Smooth muscle cell (in vitro differentiated cells): ENCODE measurements around the gene PGA5. TPM values are rescaled to one million over a fixed set of nuclear protein-coding genes. Genes with fewer than 3 reads are reported as not detected.

Experiments
- DNase-seq: peaks from one replicate; lab custom pipeline; 2025; ENCODE audit not compliant: unreplicated experiment; lab: John Stamatoyannopoulos, UW
- H2AFZ ChIP-seq: fragments of 200-600 bp; sonication (generic); 2 replicates; pipeline ENCODE4 v1.6.0; 2016; ENCODE audit warnings: antibody characterized with exemption, low read depth, mild to moderate bottlenecking
- H3F3A ChIP-seq: fragments of 200-600 bp; sonication (generic); 2 replicates; pipeline ENCODE4 v1.6.0; 2017; ENCODE audit warnings: antibody characterized with exemption, low read depth
- H3K27ac ChIP-seq: fragments of 200-600 bp; sonication (generic); 2 replicates; pipeline ENCODE4 v1.5.1; 2016; ENCODE audit warnings: low read depth, mild to moderate bottlenecking
- H3K27me3 ChIP-seq: fragments of 200-600 bp; sonication (generic); 2 replicates; pipeline ENCODE4 v1.6.1; 2016; ENCODE audit warnings: low read depth, mild to moderate bottlenecking
- H3K36me3 ChIP-seq: fragments of 200-600 bp; sonication (generic); 2 replicates; pipeline ENCODE4 v1.5.1; 2016; ENCODE audit warnings: low read depth
- H3K4me1 ChIP-seq: fragments of 200-600 bp; sonication (generic); 2 replicates; pipeline ENCODE4 v1.5.1; 2016; ENCODE audit warnings: low read depth
- H3K4me2 ChIP-seq: fragments of 200-600 bp; sonication (generic); 2 replicates; pipeline ENCODE4 v1.6.0; 2016; ENCODE audit warnings: mild to moderate bottlenecking
- H3K4me3 ChIP-seq: fragments of 200-600 bp; sonication (generic); 2 replicates; pipeline ENCODE4 v1.5.1; 2016; ENCODE audit warnings: mild to moderate bottlenecking
- H3K79me2 ChIP-seq: fragments of 200-600 bp; sonication (generic); 2 replicates; pipeline ENCODE4 v1.6.0; 2016; ENCODE audit warnings: low read depth, mild to moderate bottlenecking
- H3K9ac ChIP-seq: fragments of 200-600 bp; sonication (generic); 2 replicates; pipeline ENCODE4 v1.6.0; 2016; ENCODE audit warnings: low read depth
- H3K9me3 ChIP-seq: fragments of 200-600 bp; sonication (generic); replicated peaks from 2 replicates; pipeline ENCODE4 v1.5.1; 2016; ENCODE audit warnings: low read depth
- H4K20me1 ChIP-seq: fragments of 200-600 bp; sonication (generic); 2 replicates; pipeline ENCODE4 v1.6.0; 2016; ENCODE audit warnings: low read depth
- CTCF ChIP-seq: fragments of 200-600 bp; sonication (generic); IDR thresholded peaks from 2 replicates; pipeline ENCODE4 v1.5.1; 2017; ENCODE audit warnings: borderline replicate concordance, mild to moderate bottlenecking, antibody characterized with exemption; ENCODE audit not compliant: insufficient read depth, poor library complexity, severe bottlenecking
- WGBS: methylation state at CpG from one replicate; pipeline ENCODE4 v1.1.7; 2016; ENCODE audit warnings: low lambda C conversion rate; 5-methylcytosine and 5-hydroxymethylcytosine counted together
- polyA plus RNA-seq: library from polyadenylated mRNA; unstranded; fragments of >200 nt; fragmentation: Nextera tagmentation; extraction: Ambion mirVana; gene quantifications from 2 replicates; pipeline ENCODE4 v1.2.1, GENCODE V29; 2016
- total RNA-seq: library from RNA; depleted of rRNA; stranded (reverse); fragments of >200 nt; gene quantifications from 2 replicates; pipeline ENCODE4 v1.2.3, GENCODE V29; 2014

Gene PGA5
- total and polyA plus RNA-seq, 2 experiments from 2014 or later: 0.17 TPM; not detected in 1

GRCh38 chr11:61280883-61281580, 40.1 kb downstream of the PGA5 start:
- no peak overlapping the region for H3K9ac ChIP-seq
- DNase-seq: no peak
- H3K4me2 ChIP-seq: no peak overlapping the region
- 93% methylated on average over 18 of the region's 20 CpGs for WGBS
- H2AFZ ChIP-seq: no peak overlapping the region
- no peaks in the 10 kb centered on the region for H3K4me1 ChIP-seq
- no peaks in the 10 kb centered on the region for H3K79me2 ChIP-seq
- TF ChIP-seq CTCF: no peak
- no peak overlapping the region for H3K27ac ChIP-seq
- no peaks in the 10 kb centered on the region for H3F3A ChIP-seq
- no peaks in the 10 kb centered on the region for H4K20me1 ChIP-seq
- no peaks in the 10 kb centered on the region for H3K9me3 ChIP-seq
- no peaks in the 10 kb centered on the region for H3K36me3 ChIP-seq
- no peaks in the 10 kb centered on the region for H3K27me3 ChIP-seq
- no peak overlapping the region for H3K4me3 ChIP-seq

- H4K20me1 ChIP-seq: no peaks in the 10 kb centered on the region
- H3K4me1 ChIP-seq: no peaks in the 10 kb centered on the region
- H3K36me3 ChIP-seq: no peaks in the 10 kb centered on the region
- no peak overlapping the region for H3K27ac ChIP-seq
- no peaks in the 10 kb centered on the region for H3K79me2 ChIP-seq
- H2AFZ ChIP-seq: no peak overlapping the region
- no peak overlapping the region for H3K4me3 ChIP-seq
- TF ChIP-seq CTCF: no peak
- 47% methylated on average over 22 of the region's 35 CpGs for WGBS
- no peaks in the 10 kb centered on the region for H3K27me3 ChIP-seq
- H3F3A ChIP-seq: no peaks in the 10 kb centered on the region
- no peaks in the 10 kb centered on the region for H3K9me3 ChIP-seq
- DNase-seq: peak; percentile 23
- H3K9ac ChIP-seq: no peak overlapping the region
- peak overlapping the region; percentile 48 for H3K4me2 ChIP-seq
These were observed 40.7 kb downstream of the PGA5 start for GRCh38 chr11:61281581-61282250.

GRCh38 chr11:61283613-61284012, 42.6 kb downstream of the PGA5 start:
- DNase-seq: no peak
- Histone ChIP-seq H3K9ac (no peak overlapping the region), H3K79me2 (no peaks in the 10 kb centered on the region), H3K9me3 (no peaks in the 10 kb centered on the region), H3F3A (no peaks in the 10 kb centered on the region), H3K36me3 (no peaks in the 10 kb centered on the region), H2AFZ (no peak overlapping the region), H3K27ac (no peak overlapping the region), H3K4me1 (no peaks in the 10 kb centered on the region), H3K4me3 (no peak overlapping the region), H4K20me1 (no peaks in the 10 kb centered on the region), H3K4me2 (no peak overlapping the region), H3K27me3 (no peaks in the 10 kb centered on the region)
- 96% methylated on average over 4 of the region's 4 CpGs for WGBS
- no peak for TF ChIP-seq CTCF
